Putamen (tissue), 1 donor: Measurements from ENCODE around the gene CD300LF.

ENCODE experiments used
- DNase-seq: peaks from one replicate; pipeline ENCODE4 v3.0.0-alpha.2; 2016; ENCODE audit warnings: low spot score

CD300LF gene

DNA sequence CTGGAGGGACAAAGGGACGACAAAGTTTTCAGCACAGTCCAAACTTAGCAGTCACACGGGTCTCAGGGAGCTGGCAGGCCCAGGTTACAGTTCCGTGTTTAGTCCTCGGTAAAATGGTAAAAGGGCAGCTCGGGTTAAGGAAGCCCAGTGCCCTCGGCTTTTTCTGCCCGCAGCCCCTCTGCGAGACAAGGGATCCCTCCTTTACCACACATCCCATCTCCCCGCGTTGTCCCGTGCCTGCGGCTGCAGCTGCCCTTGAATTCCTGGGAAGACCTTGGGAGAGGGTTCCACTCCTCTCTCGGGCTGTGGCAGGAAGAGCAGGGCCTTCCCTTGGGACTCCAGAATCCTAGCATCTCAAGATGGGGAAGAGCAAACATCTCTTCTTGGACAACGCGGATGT lies 17.1 kb upstream of the CD300LF start:
- DNase-seq = no peak

DNA sequence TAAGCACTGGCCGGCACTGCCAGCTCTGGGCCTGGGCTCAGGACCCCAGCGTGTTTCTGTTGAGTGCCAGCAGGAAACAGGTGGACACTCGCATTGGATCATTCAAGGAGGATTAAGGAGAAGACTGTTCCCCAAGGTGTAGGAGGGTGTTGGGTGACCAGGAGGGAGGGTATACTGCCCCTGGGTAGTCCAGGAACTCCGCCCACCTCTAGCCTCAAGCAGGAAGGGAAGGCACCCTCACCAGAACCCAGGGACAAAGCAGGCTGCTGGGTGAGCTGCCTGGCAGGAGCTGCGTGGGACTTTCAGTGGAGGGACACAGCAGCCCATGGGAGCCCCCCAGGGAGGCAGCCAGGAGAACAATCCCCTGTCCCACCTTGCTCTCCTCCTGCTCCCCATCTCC lies 16.6 kb upstream of the CD300LF start:
- no peak for DNase-seq

DNA sequence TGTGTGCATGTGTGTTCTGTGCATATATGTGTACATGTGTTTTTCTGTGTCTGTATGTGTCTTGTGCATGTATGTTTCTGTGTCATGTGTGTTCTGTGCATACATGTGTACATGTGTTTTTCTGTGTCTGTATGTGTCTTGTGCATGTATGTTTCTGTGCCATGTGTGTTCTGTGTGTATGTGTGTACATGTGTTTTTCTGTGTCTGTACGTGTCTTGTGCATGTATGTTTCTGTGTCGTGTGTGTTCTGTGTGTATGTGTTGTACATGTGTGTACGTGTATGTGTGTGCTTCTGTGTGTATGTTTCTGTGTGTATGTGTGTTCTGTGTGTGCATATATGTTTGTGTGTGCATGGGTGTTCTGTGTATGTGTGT lies 16.0 kb upstream of the CD300LF start:
- no peak for DNase-seq

DNA sequence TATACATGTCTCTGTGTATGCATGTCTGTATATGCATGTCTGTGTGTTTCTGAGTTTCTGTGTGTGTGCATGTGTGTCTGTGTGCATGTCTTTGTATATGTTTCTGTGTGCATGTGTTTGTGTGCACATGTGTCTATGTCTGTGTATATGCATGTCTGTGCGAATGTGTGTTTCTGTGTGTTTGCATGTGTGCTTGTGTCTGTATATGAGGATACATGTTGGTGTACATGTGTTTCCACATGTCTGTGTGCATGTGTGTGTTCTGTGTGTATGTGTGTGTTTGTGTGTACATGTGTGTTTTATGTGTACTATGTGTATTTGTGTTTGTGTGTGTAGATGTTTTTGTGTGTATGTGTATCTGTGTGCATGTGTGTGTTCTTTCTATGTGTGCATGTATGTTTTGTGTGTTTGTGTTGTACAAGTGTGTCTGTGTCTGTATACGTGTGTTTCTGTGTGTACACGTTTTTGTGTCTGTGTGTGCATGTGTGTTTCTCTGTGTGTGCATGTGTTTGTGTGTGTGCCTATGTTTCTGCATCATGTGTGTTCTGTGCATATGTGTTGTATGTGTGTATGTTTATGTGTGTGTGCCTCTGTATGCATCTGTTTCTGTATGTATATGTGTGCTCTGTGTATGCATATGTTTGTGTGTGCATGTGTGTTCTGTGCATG lies 15.4 kb upstream of the CD300LF start:
- DNase-seq = no peak

DNA sequence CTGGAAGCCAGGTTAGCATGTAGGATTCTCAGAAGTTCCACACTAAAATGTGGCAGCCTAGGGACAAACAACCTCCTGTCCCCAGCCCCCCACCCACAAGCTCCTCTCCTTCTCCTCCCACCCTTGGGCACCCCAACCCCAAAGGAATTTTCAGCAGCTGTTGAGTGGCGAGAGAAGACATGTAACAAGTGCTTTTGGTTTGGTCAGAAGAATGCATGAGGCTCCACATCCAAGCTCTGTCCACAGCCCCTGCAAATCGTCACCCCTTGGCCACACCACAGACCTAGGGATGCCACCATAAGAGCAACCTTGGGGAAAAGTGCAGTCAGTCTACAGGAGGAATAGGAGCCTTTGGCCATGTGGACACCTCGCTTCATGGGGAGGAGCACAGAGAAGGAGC lies 12.4 kb upstream of the CD300LF start:
- DNase-seq = no peak

DNA sequence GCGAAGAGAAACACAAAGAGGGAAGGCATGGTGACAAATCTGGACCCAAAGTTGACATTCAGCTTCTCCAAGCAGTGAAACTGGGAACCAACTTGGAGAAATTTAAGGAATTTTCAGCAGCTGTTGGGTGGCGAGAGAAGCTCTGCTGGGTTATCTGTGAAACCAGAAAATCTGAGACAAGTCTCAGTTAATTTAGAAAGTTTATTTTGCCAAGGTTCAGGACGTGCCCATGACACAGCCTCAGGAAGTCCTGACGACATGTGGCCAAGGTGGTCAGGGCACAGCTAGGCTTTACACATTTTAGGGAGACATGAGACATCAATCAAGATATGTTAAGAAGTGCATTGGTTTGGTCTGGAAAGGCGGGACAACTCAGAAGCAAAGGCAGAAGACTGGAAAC lies 11.2 kb upstream of the CD300LF start:
- DNase-seq = no peak

DNA sequence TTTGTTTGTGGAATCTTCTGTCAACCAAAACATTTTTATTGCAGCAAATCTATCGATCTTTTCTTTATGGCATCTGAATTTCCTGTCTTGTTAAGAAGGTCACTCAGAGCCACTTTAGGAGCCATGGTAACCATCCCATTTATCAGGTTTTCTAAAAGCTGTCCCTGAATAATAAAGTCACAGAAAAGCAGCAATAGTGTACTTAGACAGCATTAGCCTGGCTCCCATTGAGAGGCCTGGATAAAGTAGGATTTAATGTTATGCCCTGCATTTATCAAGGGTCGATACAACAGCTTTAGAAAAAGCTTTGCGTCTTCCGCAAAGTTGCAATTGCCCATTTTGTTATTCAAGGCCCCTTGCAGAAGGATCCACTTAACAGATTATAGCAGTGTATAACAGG lies 10.1 kb upstream of the CD300LF start:
- DNase-seq = no peak

DNA sequence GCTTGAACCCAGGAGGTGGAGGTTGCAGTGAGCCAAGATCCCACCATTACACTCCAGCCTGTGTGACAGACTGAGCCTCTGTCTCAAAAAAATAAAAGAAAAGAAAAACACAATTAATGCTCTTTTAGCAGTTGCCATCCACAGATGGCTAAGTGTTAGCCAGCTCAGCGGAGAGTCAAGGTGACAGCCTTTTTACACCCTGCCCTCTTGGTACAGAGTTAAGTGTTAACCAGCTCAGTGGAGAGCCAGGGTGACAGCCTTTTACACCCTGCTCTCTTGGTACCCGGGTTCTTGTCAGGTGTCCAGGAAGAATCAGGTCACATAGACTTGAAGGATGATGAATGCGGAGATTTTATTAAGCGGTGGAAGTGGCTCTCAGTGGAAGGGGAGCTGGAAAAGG lies 7.8 kb upstream of the CD300LF start:
- DNase-seq = no peak

DNA sequence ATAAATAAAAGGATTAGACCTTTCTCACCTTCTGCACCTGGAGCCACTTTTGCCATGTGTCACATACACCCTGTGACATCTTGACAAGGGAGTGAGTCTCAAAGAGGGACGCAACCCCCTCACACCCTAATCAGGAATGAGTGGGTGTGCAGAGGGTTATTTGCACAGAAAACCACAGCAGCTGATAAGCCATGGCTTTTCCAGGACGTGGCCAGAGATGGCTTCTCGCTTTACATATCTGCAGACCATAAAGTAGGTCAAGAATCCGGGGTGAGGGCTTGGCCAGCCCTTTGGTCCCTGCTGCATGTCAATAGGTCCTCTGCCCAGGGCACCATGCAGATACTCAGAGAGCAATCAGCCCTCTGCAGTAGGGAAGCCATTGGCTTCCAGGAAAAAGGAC lies 2.4 kb upstream of the CD300LF start:
- DNase-seq = no peak

DNA sequence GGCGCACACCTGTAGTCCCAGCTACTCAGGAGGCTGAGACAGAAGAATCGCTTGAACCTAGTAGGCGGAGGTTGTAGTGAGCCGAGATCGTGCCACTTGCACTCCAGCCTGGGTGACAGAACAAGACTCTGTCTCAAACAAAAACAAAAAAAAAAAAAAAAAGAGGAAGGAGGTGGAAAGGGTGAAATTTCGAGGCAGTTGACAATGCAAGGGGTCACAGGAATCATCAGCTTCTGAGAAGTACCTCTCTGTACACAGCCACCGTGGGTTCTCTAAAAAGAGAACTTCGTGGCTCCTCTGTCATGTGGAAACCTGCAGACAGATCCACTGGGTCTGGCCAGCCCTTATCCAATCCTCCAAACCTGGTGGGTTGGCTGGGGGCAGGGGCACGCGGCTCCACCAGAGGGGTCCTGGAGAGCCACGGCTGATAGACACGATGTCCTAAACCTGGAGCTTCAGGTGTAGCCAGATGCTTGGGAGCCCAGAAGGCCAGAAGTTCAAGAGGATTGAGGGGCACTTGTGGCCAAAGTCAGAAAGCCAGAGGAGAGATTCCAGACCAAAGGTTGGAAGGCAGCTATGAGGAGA lies 540 bp upstream of the CD300LF start:
- DNase-seq = no peak

DNA sequence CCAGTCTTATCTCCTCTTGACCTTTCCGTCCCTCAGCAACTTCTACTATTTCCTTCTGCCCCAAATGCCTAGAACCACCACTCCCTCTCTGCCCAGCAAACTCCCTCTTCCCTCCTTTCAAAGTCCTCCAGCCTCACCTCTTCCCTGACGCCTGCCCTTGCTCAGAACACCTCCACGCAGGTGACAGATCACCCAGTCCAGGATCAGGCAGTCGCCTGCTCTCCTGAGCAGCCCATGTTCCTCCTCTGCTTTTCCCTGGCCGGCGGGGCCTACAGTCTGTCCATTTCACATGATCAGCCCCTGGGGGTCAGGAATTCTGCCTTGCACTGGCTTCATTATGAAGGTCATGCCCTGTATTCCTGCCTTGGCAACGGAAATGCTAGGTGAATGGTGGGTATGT lies 422 bp downstream of the CD300LF start:
- no peak for DNase-seq

DNA sequence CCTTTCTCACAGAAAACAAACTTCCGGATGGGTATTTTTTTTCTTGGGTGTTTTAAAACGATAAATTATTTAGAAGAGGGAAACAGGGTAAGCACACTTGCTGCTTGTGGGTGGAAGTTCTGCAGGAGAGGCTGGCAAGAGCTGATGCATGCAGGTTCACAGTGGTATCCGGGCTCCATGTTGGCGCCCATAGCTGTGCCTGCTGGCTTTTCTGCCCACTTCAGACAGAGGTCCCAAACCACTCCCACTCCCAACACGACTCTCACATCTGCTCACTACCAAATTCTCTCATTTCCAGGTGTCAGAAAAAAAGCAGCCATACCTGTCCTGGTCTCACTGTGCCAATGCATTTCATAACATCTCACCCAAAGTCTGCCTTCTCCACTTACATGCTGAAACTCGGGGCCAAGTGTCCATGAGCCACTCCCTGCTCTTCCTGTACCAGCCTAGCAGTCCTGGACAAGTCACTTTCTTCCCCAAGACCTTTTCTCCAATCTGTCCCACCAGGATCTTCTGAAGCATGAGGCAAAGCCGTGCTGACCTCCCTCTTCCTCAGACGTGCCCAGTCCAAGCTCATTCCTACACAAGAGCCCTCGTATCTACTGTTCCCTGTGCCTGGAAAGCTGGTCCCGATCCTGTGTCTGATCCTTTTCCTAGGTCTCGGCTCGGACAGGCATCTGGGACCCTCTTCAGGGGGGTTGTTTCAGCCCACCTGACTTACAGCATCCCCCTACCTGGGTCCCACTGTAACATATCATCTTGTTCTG lies 1.5 kb downstream of the CD300LF start:
- DNase-seq = no peak

DNA sequence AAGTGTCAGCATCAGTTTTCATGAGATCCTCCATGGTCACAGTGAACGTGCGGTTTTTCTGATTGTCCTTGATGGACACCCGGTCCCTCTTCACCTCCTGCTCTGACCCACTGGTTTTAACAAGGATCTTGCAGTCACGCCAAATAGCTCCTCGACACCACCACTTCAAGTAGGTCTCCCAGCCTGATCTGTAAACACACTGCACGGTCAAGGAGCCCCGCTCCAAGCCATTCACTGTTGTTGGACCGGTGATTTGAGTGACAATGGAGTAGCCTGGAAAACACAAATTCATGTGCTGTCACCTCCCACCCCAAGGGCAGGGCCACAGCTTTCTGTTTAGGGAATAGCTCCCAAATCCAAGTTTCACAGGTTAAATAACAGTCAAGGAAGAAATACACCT lies 8.2 kb downstream of the CD300LF start:
- no peak for DNase-seq

DNA sequence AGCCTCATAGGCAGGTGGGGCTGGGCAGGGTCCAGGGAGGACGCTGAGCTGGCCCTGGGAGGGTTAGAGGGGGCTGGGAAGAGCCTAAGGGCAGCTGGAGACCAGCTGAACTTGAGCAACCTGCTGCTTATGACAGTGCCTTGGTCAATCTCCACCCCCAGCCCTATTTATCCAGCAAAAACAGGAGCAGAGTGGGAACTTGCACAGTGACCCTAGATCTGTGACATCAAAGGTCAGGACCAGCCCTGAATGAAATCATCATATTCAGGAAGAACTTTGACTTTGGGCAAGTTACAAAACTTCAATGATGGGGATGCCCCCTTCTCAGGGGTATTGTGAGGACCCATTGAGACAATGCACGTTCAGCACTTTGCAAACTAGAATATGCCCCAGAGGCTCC lies 9.4 kb downstream of the CD300LF start:
- DNase-seq = no peak

DNA sequence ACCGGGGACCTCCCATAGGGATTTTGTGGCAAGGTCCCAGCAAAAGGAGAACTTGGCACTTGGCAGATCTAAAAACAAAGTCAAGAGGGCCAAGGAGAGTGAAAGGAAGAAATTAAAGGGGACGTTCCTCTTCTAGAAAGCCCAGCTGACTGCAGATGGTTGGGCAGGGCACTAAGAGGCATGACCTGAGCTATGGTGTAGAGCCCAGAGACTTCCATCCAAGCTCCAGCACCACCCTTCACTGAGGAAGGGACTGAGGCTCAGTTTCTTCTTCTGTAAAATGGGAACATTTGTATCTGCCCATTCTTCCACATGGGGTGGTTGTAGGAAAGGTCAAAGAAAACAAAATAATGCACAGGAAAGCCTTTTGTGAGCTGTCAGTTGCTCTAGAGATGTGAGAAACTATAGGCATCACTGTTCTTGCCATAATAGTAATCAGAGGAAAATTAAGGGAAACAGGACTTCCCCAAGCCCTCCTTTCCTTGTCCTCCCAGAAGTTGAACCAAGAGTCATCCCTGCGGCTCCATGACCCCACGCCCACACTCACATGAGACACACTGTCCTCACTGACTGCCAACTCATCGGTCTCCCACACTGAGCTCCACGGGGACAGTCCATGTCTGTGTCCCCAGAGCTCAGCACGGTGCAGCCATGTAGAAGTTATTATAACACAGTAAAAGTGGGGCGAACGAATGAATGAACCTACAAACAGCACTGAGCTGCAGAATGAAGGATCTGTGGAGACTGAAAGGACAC lies 10.4 kb downstream of the CD300LF start:
- no peak for DNase-seq

DNA sequence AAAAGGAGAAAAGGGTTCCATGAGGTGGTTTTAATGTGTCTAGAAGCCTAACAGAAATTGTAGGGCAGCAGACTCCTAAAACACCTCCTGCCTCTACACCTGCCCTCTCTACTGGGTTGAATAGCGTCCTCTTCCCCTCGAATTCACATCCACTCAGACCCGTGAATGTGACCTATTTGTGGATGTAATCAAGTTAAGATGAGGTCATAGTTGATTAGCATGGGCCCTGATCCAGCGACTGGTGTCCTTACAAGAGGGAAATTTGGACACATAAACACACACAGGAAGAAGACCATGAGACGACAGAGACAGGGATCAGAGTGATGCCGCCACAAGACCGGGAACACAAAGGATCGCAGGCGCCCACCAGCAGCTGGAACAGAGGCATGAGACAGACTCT lies 13.5 kb downstream of the CD300LF start:
- no peak for DNase-seq

DNA sequence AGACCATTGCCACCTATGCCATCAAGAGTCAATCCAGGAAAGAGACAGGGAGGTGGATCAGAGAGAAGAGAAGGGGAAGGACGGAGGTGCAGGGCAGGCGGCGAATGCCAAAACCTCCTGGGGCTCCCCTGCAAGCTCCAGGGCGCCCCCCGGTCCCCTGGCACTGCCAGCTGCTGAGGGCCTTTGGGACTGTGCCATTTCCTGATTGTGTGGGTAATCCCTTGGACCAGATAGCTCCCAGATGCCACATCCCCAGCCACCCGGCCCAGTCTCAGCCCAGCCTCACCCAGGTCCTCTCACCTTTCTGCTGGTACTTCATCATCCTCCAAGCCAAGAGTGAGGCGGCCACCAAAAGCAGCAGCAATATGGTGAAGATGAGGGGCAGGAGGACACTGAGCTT lies 14.7 kb downstream of the CD300LF start:
- DNase-seq = no peak

DNA sequence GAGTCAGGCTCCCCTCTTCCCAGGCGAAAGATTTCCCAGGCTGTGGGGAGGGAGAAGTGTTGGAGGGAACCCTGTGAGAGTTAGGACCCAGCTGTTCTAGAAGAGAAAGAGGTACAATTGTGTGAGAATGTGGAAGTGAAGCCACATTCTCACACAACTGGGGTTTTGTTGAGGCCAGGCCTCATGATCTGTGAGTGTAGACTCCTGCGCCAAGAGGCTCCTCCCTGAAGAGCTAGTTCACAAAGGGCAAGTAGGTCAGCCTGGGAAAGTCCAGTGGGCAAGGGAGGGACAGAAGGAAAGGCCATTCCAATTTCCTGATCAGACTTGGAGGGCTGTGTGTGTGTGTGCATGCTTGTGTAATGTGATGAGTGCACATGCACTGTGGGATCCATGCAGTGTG lies 15.2 kb downstream of the CD300LF start:
- DNase-seq = no peak

DNA sequence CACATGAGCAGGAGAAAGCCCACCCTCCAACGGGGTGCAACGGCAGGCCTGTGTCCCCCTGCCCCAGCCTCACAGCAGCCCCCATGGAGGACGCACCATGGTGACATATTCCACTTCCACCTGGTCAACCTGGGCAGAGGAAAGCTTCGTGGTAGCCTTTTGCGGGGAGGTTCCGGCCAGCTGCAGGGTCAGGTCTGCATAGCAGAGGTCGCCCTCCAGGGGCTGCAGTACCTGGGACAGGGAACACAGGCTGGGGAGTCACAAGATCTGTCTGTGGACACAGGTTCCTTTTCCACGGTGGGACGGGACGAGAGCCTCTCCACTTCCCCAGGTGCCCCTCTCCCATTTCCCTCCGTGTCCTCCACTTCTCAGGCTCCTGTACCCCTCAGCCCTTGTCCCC lies 17.1 kb downstream of the CD300LF start:
- no peak for DNase-seq

DNA sequence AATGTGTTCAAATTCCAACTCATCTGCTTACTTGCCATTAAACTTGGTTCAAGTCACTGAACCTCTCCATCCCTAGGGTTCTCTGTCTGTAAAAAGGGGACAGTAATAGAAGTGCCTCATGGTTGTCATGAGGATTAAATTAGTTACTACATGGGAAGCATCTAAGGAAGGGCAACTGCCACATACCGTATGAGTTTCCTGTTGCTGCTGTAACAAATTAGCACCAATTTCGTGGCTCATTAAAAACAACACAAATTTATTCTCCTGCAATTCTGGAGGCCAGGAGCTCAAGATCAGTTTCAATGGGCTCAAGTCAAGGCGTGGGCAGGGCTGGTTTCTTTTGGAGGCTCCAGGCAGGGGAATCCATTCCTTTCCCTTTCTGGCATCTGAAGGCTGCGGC lies 18.6 kb downstream of the CD300LF start:
- DNase-seq = no peak

DNA sequence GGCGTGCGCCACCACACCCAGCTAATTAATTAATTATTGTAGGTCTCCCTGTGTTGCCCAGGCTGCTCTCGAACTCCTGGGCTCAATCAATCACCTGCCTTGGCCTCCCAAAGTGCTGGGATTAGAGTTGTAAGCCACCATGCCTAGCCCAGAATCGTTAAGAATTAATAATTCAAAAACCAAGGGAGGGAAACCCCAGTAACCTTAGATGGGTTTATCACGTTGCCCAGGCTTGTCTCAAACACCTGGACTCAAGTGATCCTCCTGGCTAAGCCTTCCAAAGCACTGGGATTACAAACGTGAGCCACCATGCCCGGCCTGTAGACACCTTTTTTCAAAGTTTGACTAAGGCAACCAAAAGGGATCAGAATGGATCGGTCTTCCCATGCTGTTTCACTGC lies 21.6 kb downstream of the CD300LF start:
- DNase-seq = no peak

DNA sequence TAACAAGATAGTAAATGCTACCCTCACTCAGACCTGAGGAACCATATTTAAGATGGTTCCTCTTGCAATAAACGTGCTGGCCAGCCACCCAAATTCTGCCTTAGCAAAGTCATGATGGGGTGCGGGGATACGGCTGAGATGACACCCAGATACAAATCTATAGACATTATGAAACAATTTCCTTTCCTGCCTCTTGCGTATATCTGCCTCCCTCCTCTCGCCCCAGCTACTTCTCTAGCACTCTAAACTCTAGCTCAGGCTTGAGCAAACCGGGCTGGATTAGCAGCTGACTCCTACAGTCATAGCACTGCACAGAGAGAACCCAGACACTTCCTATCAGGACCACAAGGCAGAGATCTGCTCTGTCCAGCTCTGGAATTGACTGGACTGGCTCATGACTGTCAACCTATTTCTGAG lies 22.3 kb downstream of the CD300LF start:
- no peak for DNase-seq

DNA sequence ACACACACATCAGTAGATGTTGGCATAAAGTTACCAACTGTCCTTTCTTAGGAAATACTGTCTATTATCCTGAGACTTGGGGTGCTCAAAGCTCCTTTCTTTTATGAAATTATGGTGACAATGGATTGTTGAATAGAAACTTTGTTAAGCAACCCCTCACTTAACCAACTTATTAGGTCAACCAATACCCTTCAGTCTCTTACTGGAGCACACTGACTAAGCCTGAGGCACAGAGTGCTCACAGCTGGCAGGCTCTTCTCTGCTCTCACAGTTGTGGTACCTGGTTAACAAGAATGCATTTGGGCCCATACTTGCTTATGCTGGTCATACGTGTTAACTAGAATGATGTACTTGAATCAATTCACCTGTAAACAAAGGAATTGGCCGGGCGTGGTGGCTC lies 24.8 kb downstream of the CD300LF start:
- no peak for DNase-seq
